ENCODE measurements around the gene LY86.

- no peak for TF ChIP-seq CTCF (IDR thresholded peaks at IDR 0.05)
- TF ChIP-seq POLR2A (IDR thresholded peaks at IDR 0.05), result no peak
- no peak for TF ChIP-seq POLR2AphosphoS5 (IDR thresholded peaks at IDR 0.05)
These were observed 4.4 kb downstream of the LY86 start for GRCh38 chr6:6592826-6593475.

All from upper lobe of left lung (tissue), 4 donors.